HFF-Myc (cell line): ENCODE results near the gene IQCC.
A peak's percentile ranks its signal among the peaks of the same experiment; 100 is the strongest.

Experiments used
- DNase-seq: peaks from one replicate; pipeline ENCODE4 v3.0.0-alpha.2; 2011; ENCODE audit warnings: low read depth; ENCODE audit errors: extremely low read depth
- H3K4me3 ChIP-seq: replicated peaks from 2 replicates; pipeline ENCODE4 v1.5.1; 2011; ENCODE audit warnings: low read depth, mild to moderate bottlenecking, control low read depth, low read length
- TF ChIP-seq, protein P1 (sequence below): IDR thresholded peaks from 2 replicates; pipeline ENCODE4 v1.5.1; 2012; ENCODE audit warnings: mild to moderate bottlenecking, low read depth, low read length, control low read depth; ENCODE audit errors: missing control alignments

The IQCC gene

DNA sequence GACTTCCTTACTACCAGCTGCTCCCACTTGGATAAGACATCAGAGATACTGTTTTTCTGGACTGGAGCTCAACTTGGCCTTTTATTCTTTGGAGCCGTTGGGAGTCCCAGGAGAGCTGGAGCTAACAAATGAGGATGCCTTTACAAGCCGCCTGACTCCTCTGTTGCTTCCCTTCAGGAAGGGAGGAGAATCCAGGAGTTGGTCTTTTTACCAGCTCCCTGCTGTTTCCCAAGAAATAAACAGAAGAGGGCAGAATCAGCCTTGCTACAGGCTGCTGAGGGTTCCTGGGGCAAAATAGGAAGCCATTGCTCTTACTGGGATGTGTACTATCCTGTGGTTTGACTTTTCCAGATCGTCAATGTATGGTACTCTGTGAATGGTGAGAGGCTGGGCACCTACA lies 18.2 kb downstream of the IQCC start:
- no peak for DNase-seq
- TF ChIP-seq, protein P1, sequence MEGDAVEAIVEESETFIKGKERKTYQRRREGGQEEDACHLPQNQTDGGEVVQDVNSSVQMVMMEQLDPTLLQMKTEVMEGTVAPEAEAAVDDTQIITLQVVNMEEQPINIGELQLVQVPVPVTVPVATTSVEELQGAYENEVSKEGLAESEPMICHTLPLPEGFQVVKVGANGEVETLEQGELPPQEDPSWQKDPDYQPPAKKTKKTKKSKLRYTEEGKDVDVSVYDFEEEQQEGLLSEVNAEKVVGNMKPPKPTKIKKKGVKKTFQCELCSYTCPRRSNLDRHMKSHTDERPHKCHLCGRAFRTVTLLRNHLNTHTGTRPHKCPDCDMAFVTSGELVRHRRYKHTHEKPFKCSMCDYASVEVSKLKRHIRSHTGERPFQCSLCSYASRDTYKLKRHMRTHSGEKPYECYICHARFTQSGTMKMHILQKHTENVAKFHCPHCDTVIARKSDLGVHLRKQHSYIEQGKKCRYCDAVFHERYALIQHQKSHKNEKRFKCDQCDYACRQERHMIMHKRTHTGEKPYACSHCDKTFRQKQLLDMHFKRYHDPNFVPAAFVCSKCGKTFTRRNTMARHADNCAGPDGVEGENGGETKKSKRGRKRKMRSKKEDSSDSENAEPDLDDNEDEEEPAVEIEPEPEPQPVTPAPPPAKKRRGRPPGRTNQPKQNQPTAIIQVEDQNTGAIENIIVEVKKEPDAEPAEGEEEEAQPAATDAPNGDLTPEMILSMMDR = no peak
- H3K4me3 ChIP-seq = peak overlapping the region; percentile 98

DNA sequence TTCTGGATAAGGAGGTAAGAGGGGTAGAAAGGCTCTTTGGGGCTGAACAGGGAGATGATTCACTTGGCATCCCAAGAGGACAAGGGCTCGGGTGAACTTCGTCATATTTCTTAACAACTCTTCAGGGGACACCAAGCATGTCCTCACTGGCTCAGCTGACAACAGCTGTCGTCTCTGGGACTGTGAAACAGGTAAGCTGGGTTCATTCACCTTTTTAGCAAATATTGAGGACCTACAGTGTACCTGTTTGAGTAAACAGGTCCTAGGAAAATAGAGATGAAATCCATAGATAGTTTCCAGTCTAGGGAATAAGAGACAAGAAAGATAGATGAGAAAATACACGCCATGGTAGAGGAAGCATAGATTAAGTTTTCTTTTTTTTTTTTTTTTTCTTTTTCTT lies 18.8 kb downstream of the IQCC start:
- DNase-seq = no peak
- H3K4me3 ChIP-seq = peak overlapping the region; percentile 98; the same call in 1 of the 2 replicates
- TF ChIP-seq, protein P1 = no peak

DNA sequence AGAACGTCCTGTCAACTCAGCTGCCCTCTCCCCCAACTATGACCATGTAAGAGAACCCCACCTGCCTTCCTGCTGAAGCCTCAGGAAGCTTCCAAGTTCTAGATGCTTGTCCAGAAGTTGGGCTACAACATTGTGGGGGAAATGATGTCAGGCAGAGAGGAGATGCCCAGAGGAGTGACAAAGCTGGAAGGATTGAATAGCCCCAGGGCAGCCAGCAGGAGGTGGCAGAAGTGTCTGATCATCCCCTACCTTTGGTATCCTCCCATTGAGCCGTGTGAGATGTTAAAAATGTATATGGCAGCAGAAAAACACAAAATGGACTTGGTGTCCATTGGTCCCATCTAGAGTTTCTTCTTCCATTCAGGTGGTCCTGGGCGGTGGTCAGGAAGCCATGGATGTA lies 23.3 kb downstream of the IQCC start:
- TF ChIP-seq, protein P1 = no peak
- H3K4me3 ChIP-seq = no peak overlapping the region
- no peak for DNase-seq

DNA sequence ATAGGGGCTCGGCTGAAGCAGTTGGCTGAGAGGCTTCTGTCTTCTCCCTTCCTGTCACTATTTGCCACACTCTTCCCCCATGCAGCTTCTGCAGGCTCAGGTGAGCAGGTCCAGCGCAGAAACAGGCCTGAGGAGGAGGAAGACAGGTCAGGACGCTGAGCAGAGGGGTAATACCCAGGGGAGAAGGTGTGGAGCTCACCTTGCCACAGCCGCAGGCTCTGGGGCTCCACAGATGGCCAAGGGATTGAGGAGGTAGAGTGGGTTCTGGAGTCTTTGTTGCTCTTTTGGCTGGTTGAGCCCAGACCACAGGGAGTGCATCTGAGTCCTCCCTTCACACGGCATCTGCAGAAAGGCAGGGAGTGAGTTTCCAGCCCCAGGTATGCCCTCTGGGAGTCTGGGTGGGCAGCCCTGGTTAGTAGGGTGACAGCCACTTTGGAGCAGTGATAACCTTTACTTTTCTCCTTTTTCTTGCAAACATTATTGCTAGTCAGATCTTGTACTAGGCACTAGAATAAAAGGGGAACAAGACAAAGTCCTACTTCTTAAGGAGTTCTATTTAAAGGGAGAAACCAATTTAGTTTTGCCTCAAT lies 26.5 kb downstream of the IQCC start:
- TF ChIP-seq, protein P1 = no peak
- no peak overlapping the region for H3K4me3 ChIP-seq
- no peak for DNase-seq

DNA sequence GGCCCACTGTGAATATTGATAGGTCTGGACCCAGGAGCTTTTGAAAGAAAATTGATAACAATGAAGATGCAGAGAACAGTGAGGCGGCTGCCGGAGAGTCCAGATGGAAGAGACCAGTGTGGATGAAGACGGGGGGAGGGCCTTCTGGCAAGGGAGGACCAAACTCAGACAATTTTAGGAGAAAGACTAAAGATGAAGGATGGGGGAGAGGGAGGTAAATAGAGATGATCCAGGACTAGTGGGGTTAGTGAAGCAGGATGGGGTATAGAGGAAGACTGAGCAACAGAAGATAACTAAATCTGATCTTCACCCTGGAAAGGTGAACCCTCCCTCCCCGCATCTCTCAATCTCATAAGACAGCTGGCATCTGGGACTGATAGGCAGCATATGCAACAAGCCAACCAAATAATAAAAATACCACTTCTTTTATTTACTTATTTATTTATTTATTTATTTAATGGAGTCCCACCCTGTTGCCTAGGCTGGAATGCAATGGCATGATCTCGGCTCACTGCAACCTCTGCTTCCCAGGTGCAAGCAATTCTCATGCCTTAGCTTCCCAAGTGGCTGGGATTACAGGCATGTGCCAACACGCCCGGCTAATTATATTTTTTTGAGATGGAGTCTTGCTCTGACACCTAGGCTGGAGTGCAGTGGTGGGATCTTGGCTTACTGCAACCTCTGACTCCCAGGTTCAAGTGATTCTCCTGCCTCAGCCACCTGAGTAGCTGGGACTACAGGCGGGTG lies 27.3 kb downstream of the IQCC start:
- DNase-seq = no peak
- TF ChIP-seq, protein P1 = no peak
- H3K4me3 ChIP-seq = no peak overlapping the region

DNA sequence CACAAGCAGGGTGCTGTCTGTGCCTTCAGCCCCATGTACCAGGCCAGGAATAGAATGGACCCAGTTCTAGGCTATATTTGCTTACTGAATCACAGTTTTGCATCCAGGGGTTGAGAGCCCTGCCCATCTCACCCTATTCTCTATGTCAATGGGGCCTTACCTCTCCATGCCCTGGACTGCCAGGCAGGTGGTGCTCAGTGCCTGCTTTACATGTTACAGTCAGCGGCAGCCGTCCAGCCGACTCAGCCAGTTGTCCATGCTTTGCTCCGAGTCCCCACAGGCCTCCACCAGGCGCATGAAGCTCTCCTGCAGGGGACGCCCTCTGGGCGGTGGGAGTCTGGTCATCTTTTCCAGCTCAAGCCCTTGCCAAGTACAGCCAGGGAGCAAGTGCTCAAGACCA lies 29.3 kb downstream of the IQCC start:
- TF ChIP-seq, protein P1 = no peak
- no peak overlapping the region for H3K4me3 ChIP-seq
- no peak for DNase-seq
